COR-L47 (cell line): ENCODE measurements around the gene CCDC13.

ENCODE experiments used
- DNase-seq: peaks from one replicate; lab custom pipeline; 2025; lab: John Stamatoyannopoulos, UW

CCDC13 gene

DNA sequence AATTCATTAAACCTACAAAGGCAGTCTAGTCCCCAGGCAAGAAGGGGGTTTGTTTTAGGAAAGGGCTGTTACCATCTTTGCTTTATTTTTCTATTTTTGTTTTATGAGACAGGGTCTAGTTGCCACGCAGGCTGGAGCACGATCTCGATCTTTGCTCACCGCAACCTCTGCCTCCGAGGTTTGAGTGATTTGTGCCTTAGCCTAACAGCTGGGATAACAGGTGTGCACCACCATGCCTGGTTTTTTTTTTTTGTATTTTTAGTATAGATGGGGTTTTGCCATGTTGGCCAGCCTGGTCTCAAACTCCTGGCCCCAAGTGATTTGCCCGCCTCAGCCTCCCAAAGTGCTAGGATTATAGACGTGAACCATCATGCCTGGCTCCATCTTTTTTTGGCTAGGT, 26.3 kb upstream of the CCDC13 start:
- DNase-seq, result no peak

DNA sequence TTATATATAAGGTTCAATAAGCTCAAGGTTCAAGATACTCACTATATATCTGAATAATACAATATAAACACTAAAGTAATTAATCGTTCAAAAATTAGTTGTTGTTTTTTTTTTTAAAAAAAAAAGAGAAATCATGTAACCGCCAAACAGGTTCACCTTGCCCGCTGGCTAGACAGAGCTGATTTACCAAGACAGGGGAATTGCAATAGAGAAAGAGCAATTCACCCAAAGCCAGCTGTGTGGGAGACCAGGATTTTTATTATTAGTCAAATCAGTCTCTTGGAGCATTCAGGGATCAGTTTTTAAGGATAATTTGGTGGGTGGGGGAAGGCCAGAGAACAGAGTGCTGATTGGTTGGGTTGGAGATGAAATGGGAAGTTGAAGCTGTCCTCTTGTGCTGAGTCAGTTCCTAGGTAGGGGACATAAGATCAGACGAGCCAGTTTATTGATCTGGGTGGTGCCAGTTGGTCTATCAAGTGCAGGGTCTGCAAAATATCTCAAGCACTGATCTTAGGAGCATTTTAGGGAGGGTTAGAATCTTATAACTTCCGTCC, 23.4 kb upstream of the CCDC13 start:
- no peak for DNase-seq

GRCh38 chr3:42795621-42796181, 22.6 kb upstream of the CCDC13 start:
- DNase-seq, result no peak

DNA sequence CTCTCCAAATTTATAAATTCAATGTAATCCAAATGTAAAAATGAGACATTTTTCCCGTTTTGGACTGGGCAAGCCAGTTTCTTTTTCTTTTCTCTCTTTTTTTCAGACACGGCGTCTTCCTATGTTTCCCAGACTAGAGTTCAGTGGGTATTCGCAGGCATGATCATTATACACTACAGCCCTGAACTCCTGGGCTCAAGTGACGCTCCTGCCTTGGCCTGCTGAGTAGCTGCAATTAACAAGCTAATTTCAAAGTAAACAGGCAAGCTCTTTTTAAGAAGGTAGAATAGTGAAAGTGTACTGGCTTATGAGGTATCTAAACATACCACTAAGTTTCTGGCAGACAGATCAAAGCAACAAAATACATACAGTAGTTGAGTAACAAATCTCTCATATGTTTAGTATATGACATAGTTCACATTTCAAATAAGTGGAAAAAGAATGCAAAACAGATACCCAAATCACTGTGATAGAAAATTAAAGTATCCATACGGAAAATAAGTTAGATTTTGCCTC, 17.7 kb upstream of the CCDC13 start:
- no peak for DNase-seq

GRCh38 chr3:42786631-42787030, 13.6 kb upstream of the CCDC13 start:
- DNase-seq, result no peak

DNA sequence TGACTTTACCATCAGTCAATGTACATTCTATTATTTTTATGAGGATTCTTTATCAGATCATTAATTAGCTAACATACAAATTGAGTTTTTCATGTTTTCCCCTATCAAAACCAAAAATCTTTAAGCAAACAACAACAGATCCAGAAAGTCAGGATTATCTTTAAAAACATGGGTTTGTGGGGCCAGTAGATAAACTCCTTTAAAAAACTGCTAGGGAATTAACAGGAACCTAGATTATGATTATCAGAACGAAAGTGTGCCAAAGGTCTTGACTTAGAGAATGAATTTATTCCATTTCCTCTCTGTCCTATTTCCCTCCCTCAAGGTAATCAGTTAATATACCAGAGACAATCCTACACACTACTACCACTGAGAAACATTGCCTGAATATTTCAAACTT, 13.2 kb upstream of the CCDC13 start:
- DNase-seq, result no peak

DNA sequence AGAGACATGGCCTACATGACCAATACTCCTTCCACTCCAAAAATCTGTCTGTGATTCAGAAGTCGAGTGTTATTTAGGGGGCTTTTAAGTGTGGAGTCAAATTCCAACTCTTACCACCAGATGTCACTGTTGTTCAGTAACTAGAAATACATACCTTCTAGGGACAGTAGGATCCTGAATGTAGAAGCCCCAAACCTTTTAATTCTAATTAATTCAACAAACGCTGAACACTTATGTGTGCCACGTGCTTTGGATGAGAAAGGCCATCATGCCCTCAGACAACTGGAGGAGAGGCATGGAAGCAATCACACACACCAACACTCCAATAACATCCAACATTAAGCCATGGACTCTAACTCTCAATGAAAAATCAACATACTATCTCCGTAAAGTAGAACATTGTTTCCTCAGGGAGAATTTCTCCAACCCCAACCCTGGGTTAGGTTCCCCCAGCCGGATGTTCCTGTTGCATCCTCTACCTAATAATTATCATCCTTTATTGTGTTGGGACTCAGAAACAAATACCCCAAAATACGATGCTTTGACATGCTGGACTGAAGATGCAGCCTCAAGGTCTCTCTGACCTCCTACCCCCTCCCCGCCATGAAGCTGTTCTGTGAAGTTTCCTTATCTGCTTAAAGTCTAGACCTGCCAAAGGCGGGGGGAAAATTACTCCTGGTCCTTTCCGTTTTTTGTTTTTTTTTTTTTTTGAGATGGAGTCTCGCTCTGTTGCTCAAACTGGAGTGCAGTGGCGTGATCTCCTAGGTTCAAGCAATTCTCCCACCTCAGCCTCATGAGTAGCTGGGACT, 8.0 kb upstream of the CCDC13 start:
- DNase-seq, result peak; percentile 24

DNA sequence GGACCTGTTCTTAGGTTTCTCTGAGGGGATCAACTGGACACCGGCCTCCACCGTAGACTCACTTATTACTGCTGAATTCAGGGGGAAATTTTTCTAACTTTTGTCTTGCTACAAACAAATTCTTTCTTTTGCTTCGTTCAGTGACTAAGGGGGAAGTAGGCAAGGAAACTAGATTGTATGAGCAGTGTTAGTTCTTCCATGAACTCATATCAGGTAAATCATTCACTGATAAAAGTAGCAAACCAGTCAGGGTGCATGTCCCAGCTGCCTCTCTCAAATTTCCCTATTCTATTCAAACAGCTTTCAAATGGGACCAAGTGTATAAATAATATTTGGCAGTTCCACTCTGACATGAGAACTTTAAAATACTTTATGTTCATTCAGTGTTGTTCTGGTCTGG, 7.3 kb upstream of the CCDC13 start:
- DNase-seq, result no peak

DNA sequence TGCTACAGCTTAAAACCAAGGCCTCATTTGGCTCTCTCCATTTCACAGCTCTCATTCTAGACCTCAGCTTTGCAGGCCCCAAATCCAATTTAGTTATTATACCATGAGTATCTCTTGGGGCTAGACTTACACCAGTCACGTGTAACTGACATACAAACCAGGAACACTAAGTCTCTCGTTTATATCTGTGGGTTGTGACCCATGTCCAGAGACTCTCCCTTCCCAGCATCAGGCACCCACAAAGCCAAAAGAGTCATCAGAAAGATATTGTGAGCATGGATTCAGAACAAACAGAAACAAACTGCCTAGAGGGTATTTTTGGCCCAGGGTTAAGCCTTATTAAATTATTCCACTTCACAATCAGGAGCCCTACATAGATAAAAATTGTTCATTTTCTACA, 5.6 kb upstream of the CCDC13 start:
- no peak for DNase-seq

GRCh38 chr3:42773409-42773751, 327 bp upstream of the CCDC13 start:
- DNase-seq, result no peak

DNA sequence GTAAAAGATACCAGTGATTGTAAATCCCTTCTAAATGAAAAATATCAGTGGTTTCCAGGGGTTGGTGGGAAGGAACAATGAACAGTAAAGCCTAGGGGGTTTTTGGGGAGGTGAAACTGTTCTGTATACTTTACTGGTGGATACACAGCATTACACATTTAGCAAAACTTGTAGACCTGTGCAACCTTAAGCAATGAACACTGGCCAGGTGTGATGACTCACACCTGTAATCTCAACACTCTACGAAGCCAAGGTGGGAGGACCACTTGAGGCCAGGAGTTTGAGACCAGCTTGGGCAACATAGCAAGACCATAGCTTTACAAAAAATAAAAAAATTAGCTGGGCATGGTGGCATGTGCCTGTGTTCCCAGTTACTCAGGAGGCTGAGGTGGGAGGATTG, 1.8 kb downstream of the CCDC13 start:
- no peak for DNase-seq

DNA sequence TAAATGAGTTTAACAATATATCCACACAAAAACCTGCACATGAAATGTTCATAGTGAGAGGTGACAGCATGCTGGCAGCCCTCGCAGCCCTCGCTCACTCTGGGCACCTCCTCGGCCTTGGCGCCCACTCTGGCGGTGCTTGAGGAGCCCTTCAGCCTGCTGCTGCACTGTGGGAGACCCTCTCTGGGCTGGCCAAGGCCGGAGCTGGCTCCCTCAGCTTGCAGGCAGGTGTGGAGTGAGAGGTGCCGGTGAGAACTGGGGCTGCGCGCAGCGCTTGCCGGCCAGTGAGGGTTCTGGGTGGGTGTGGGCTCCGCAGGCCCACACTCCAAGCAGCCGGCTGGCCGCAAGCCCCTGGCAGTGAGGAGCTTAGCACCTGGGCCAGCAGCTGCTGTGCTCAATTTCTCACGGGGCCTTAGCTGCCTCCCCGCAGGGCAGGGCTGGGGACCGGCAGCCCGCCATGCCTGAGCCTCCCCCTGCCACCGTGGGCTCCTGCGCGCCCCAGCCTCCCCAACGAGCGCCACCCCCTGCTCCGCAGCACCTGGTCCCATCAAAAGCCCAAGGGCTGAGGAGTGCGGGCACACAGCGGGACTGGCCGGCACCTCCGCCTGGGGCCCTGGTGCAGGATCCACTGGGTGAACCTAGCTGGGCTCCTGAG, 3.4 kb downstream of the CCDC13 start:
- DNase-seq, result no peak

DNA sequence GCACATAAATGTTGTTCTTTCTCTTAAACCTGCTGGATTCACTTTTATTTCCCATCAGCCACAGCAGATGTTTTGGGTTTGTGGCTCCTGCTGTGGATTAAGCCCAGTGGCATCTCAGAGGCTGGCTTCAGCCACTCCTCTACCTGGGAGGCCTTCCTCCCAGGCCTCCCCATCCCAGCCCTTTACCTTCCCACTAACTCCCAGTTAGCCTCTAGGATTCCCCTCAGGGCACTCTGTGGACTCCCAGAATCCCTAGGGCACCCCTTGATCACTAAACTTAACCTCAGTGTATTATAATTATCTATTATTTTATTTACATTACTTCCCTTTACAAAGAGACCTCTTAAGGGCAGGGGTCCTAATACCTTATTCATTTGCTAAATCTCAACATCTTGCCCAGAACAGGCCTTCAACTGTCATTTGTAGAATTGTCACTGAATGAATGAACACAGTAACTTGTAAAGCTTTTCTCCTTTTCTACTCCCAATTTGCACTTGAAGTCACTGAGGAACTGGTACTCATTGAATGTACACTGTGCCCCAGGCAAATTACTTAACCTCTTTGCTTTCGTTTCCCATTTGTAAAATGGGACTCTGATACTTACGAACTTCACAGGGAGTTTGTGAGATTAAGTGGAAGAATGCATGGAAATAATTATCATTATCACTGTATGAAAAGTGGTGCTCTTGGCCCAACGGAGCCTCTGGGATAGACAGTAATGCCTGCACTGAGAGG, 8.3 kb downstream of the CCDC13 start:
- DNase-seq, result no peak

DNA sequence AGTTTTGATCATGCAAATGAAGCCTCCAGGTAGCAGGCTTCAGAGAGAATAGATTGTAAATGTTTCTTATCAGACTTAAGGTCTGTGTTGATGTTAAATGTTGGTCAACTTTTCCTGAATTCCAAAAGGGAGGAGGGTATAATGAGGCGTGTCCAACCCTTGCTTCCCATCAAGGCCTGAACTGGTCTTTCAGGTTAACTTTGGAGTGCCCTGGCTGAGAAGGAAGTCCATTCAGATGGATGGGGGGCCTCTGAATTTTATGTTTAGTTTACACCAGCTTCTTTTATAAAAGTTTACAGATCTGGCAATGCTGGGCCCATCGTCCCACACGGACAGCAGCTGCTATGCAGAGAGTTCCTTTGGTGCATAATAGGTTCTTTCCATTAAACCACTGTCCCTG, 8.9 kb downstream of the CCDC13 start:
- no peak for DNase-seq

DNA sequence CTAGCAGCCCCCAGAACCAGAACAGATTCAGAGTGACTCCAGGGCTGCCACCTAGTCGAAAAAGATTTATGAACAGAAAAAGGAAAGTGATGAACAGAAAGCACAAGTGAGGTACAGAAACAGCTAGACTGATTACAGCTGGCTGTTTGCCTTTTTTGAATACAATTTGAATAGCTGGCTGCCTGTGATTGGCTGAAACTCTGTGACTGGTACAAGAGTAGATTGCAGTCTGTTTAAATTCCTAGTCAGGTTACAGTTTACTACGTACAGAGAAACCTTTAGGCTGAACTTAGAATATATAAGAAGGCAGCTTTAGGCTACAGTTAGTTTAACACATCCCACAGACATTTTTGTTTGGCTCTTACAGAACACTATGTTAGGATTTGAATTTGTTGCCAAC, 10.0 kb downstream of the CCDC13 start:
- DNase-seq, result no peak

GRCh38 chr3:42762046-42762724, 10.9 kb downstream of the CCDC13 start:
- DNase-seq, result no peak

DNA sequence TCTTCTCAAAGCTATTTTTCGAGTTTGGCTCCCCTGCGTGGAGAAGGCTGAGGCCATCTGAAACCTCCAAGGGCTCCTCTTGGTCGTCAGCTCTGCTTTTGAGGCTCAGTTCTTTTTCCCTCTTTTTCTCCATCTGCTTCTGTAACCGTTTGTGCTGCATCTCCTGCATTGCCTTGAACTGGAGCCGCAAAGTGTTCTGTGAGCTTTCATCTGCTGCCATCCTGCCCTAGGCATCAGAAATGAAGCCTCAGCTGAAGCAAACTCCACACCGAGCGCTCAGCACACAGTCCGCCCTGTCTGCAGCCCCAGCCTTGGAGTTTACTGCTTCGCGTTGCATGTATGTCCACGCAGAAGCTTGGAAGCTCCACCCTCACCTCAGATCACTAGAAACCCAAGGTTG, 14.9 kb downstream of the CCDC13 start:
- DNase-seq, result no peak

GRCh38 chr3:42756681-42757213, 16.3 kb downstream of the CCDC13 start:
- DNase-seq, result no peak

- no peak for DNase-seq
Measured at GRCh38 chr3:42755681-42756578, 17.1 kb downstream of the CCDC13 start.

DNA sequence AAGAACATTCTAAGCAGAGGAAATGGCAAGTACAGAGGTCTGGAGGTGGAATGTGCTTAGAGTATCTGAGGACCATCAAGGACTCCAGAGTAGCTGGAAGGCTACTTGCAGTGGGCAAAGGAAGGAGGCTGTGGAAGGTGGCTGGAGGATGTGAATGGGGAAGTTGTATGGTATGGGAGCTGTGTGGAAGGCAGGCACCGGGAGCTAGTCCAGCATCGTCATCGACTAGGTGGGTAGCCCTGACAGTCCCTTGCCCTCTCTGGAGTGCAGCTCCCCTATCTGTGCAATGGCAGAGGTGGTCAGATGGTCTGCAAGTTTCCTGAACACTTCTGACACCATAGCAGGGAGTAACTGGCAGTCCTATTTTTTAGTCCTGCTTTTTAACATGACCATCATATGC, 19.3 kb downstream of the CCDC13 start:
- no peak for DNase-seq
